Naive thymus-derived CD4-positive, alpha-beta T cell (primary cell): ENCODE data around the gene NPFFR1. TPM values are rescaled to one million over a fixed set of nuclear protein-coding genes. Genes with fewer than 3 reads are reported as not detected.

Experiments used
- ATAC-seq: fragments of 150-1000 bp; cut with Tn5 transposase; 2 replicates; pipeline ENCODE4 v1.10.0; 2021; ENCODE audit warnings: mild to moderate bottlenecking, moderate library complexity
- CTCF ChIA-PET: fragments of 350-600 bp; sonication (Branson Sonifier 250); formaldehyde crosslinking; loops from one replicate; lab custom pipeline; 2021; ENCODE audit warnings: antibody characterized with exemption; lab: Charles Lee
- POLR2A ChIA-PET: fragments of 350-600 bp; sonication (Branson Sonifier 250); formaldehyde crosslinking; loops from one replicate; lab custom pipeline; 2021; ENCODE audit warnings: antibody characterized with exemption, inconsistent platforms; lab: Charles Lee
- DNase-seq, 9 donors: peaks; one replicate each; pipeline versions ENCODE4 v3.0.0 to v3.0.0-alpha.2; 2020 to 2022; ENCODE audit warnings: mixed read lengths in 1 of 9
- H3K27ac ChIP-seq: one replicate; pipeline ENCODE4 v1.7.0; 2013; ENCODE audit warnings: mild to moderate bottlenecking, low read depth, low read length, moderate library complexity
- H3K27me3 ChIP-seq, 2 donors: one replicate each; pipeline ENCODE4 v1.7.0; 2013; ENCODE audit warnings: low read length in 2 of 2, mild to moderate bottlenecking in 2 of 2, moderate library complexity in 2 of 2; ENCODE audit not compliant: control insufficient read depth in 2 of 2, insufficient read depth in 2 of 2
- H3K36me3 ChIP-seq, 3 experiments: 1 replicate in 2 of 3; 2 replicates in 1 of 3; pipeline ENCODE4 v1.7.0; 2013; ENCODE audit warnings: low read length in 3 of 3, mild to moderate bottlenecking in 3 of 3, moderate library complexity in 1 of 3; ENCODE audit not compliant: insufficient read depth in 3 of 3, control insufficient read depth in 2 of 3
- H3K4me1 ChIP-seq, 2 donors: one replicate each; pipeline ENCODE4 v1.7.0; 2013; ENCODE audit warnings: low read length in 2 of 2, mild to moderate bottlenecking in 2 of 2, moderate library complexity in 1 of 2; ENCODE audit not compliant: control insufficient read depth in 2 of 2, insufficient read depth in 2 of 2
- H3K4me3 ChIP-seq: 2 replicates; pipeline ENCODE4 v1.7.0; 2013; ENCODE audit warnings: mild to moderate bottlenecking, low read length
- H3K9me3 ChIP-seq, 3 experiments: 1 replicate in 2 of 3; 2 replicates in 1 of 3; pipeline ENCODE4 v1.7.0; 2013; ENCODE audit warnings: low read length in 3 of 3; ENCODE audit not compliant: control insufficient read depth in 2 of 3
- H3K27ac Mint-ChIP-seq, 9 donors: one replicate each; pipeline ENCODE4 v1.8.0; 2020 to 2022; ENCODE audit warnings: mixed read lengths in 9 of 9, mild to moderate bottlenecking in 8 of 9, moderate library complexity in 5 of 9, inconsistent platforms in 2 of 9
- H3K27me3 Mint-ChIP-seq, 5 donors: one replicate each; pipeline ENCODE4 v1.8.0; 2021 to 2022; ENCODE audit warnings: mixed read lengths in 5 of 5, mild to moderate bottlenecking in 1 of 5
- H3K36me3 Mint-ChIP-seq, 5 donors: one replicate each; pipeline ENCODE4 v1.8.0; 2020 to 2022; ENCODE audit warnings: mixed read lengths in 5 of 5, mild to moderate bottlenecking in 3 of 5, inconsistent platforms in 1 of 5
- H3K4me1 Mint-ChIP-seq, 7 donors: one replicate each; pipeline ENCODE4 v1.8.0; 2020 to 2022; ENCODE audit warnings: mixed read lengths in 7 of 7, mild to moderate bottlenecking in 3 of 7, inconsistent platforms in 1 of 7
- H3K4me3 Mint-ChIP-seq, 10 donors: one replicate each; pipeline ENCODE4 v1.8.0; 2020 to 2022; ENCODE audit warnings: mild to moderate bottlenecking in 10 of 10, mixed read lengths in 10 of 10, moderate library complexity in 6 of 10, inconsistent platforms in 2 of 10
- H3K9me3 Mint-ChIP-seq, 11 donors: one replicate each; pipeline ENCODE4 v1.8.0; 2020 to 2022; ENCODE audit warnings: mixed read lengths in 11 of 11, mild to moderate bottlenecking in 4 of 11, inconsistent platforms in 1 of 11, moderate library complexity in 1 of 11
- intact Hi-C, 2 donors: fragments of 100-400 bp; cut with micrococcal nuclease; formaldehyde crosslinking; loops; one replicate each; pipeline ENCODE4 v1.15.1; 2023
- polyA plus RNA-seq, 2 donors: library from polyadenylated mRNA; unstranded; fragments of 300-500 nt; fragmentation: Illumina TruSeq; gene quantifications; one replicate each; pipeline ENCODE4 v1.2.3, GENCODE V29; 2021
- total RNA-seq, 6 experiments: library from RNA in 5 of 6; stranded (reverse) in 5 of 6; gene quantifications; 1 replicate in 5 of 6; 2 replicates in 1 of 6; pipeline ENCODE4 v1.2.3 and lab custom pipeline; 2021 to 2026

The NPFFR1 gene, protein sequence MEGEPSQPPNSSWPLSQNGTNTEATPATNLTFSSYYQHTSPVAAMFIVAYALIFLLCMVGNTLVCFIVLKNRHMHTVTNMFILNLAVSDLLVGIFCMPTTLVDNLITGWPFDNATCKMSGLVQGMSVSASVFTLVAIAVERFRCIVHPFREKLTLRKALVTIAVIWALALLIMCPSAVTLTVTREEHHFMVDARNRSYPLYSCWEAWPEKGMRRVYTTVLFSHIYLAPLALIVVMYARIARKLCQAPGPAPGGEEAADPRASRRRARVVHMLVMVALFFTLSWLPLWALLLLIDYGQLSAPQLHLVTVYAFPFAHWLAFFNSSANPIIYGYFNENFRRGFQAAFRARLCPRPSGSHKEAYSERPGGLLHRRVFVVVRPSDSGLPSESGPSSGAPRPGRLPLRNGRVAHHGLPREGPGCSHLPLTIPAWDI
- total RNA-seq, result under 1 TPM in 1 of 5 experiments, not detected in 4; 0.05 TPM
- polyA plus RNA-seq, result not detected
- not detected for total RNA-seq (lab: John Stamatoyannopoulos, UW)

DNA sequence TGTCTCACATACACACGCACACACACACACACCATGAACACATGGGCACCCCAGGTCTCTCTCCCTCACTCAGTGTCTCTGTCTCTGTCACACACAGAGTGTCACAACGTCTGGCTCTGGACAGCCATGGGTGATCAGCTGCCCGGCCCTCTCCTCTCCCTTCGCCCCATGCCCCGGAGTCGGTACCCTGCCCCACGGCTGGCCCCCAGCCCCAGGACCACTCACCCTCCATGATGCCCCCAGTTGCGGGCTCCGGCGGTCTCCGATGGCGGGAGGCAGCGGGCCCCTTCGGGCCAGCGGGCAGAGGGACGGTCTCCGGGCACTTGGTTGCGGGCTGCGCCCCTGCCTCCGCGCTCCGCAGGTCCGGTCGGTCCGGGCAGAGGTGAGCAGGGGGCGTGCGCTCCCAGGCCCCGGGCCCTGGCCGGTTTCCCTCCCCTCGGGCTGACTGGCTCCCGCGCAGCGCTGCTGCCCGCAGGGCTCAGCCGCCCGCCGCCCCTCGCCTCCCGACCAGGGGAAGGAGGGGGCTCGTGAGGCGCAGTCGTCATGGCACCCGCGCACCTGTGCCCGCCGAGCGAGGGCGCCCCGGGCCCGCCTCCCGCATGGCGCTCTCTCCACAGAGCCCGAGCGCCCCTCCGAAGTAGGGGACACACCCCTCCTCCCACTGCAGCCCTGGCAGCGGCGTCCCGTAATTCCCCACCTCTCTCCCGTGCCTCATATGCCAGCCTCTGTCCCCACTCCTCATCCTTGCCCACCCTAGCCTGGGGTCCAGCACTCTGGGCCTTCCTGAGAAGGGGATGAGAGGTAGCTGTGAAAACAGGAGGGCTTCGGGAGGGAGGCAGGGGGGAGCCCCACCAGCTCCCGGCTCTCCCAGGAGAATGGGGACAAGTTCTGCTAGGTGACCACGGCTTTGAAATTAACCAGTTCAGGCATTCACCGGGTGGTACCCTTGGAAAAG, at the start of gene NPFFR1:
NPFFR1 (minus strand) TSS at position 560 of the 955 bp plus-strand sequence; CDS start at position 232, 328 bp downstream.
- Histone ChIP-seq H3K9me3 (peaks cover 0 to 5% (median 0%) of the 10 kb centered on the region in 3 experiments), H3K4me3 (no peak within 1 kb of the TSS), H3K36me3 (no peaks in the 10 kb centered on the region), H3K4me1 (no peaks in the 10 kb centered on the region), H3K27ac (no peak within 1 kb of the TSS), H3K27me3 (peaks cover 0 to 17% of the 10 kb centered on the region in 2 donors)
- peak within 1 kb of the TSS in 2 of 10 donors; percentile 12 to 16 for H3K4me3 Mint-ChIP-seq
- intact Hi-C loops, result no loop called here
- ChIA-PET POLR2A (no interaction called here), CTCF (no interaction called here)
- no peak within 1 kb of the TSS for H3K27ac Mint-ChIP-seq
- H3K4me1 Mint-ChIP-seq, result peaks cover 0 to 2% (median 0%) of the 10 kb centered on the region in 7 donors
- no peak for DNase-seq
- H3K27me3 Mint-ChIP-seq, result peaks cover 54 to 71% (median 56%) of the 10 kb centered on the region in 5 donors
- ATAC-seq, result no peak
- peaks cover 0 to 8% (median 4%) of the 10 kb centered on the region in 11 donors for H3K9me3 Mint-ChIP-seq
- H3K36me3 Mint-ChIP-seq, result peaks cover 0 to 7% (median 0%) of the 10 kb centered on the region in 5 donors

DNA sequence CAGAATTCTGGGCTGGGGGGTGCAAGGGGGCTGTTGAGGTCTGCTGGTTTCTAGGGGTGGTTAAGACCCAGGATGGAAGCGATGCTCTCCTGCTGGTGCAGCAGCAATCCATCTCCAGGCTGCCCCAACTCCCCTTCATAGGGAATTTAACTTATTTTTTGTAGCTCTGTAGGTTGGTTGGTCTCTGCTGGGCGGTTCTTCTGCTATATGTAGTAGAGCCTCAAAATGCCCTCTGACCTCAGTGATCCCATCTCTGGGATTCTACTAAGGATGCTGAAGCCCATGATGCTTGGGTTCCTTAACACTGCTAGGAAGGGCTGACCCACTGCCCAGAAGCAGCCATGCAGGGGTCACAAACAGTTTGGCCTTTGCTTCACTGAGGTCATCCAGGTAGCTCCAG, 49.5 kb upstream of the NPFFR1 start:
- DNase-seq (no peak), ATAC-seq (no peak)
- no peak overlapping the region for H3K4me3 ChIP-seq
- Mint-ChIP-seq H3K4me3 (no peak overlapping the region), H3K4me1 (peaks cover 14 to 26% (median 21%) of the 10 kb centered on the region in 7 donors), H3K27me3 (peaks cover 0 to 3% (median 0%) of the 10 kb centered on the region in 5 donors), H3K36me3 (peaks cover 5 to 34% (median 22%) of the 10 kb centered on the region in 5 donors), H3K9me3 (peaks cover 0 to 18% (median 4%) of the 10 kb centered on the region in 11 donors), H3K27ac (no peak overlapping the region)
- H3K27me3 ChIP-seq, result no peaks in the 10 kb centered on the region
- no peaks in the 10 kb centered on the region for H3K9me3 ChIP-seq
- H3K27ac ChIP-seq, result no peak overlapping the region
- POLR2A ChIA-PET, result interaction anchor here (0.6 to 1.6 kb wide), 2 partner anchors 71 to 111 kb away, joined by 3 to 4 read pairs; partner anchors contain the start of gene EIF4EBP2
- intact Hi-C loops, result no loop called here
- H3K36me3 ChIP-seq, result no peaks in the 10 kb centered on the region
- peaks cover 9 to 19% of the 10 kb centered on the region in 2 donors for H3K4me1 ChIP-seq
- CTCF ChIA-PET, result no interaction called here

DNA sequence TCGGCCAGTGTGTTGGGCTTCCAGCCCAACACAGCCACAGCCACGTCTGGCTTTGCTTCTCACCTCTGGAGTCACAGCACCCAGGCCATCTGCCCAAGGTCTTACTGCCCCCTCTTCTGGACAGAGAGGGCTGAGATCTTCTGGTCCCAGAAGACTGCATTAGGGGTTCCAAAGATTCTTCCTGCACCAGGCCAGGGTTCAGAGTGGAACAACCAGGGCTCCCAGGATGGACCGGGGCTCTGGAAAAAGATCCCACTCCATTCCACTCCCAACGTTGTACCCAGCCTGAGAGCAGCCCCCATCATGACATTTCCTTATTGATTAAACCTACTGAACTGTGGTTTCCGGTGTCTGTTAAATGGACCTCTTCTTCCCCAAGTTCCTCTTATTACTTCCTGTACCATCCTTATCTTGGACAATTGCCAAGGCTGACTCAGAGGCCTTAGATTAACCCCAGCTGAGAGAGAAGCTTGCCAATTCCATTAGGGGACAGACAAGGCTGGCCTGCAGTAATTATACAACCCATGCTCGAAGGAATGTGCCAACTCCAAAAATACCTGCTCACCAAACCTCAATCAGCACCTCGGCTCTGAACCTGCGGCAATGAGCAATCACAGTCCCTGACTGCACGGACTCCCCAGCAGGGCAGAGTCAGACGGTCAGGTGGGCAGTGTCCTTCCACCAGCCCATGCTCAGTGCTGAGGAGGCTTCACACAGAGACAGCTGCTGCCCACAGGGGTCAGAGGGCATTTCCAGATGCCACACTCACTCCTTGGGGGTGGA, 47.9 kb upstream of the NPFFR1 start:
- H3K4me1 ChIP-seq, result peaks cover 9 to 19% of the 10 kb centered on the region in 2 donors
- Mint-ChIP-seq H3K36me3 (peaks cover 5 to 21% (median 18%) of the 10 kb centered on the region in 5 donors), H3K9me3 (peaks cover 0 to 17% (median 4%) of the 10 kb centered on the region in 11 donors), H3K27ac (peak overlapping the region in 3 of 9 donors; percentile 25 to 43 (median 29)), H3K4me1 (peaks cover 14 to 26% (median 20%) of the 10 kb centered on the region in 7 donors), H3K4me3 (peak overlapping the region in 4 of 10 donors; percentile 14 to 60 (median 26)), H3K27me3 (peaks cover 0 to 3% (median 0%) of the 10 kb centered on the region in 5 donors)
- ChIA-PET POLR2A (interaction anchor here (1.6 kb wide), 1 partner anchor 72 kb away, joined by 4 read pairs; the partner anchor contains the start of gene EIF4EBP2), CTCF (interaction anchor here (0.6 kb wide), 1 partner anchor 15 kb away, joined by 5 read pairs; no protein-coding TSS in a partner anchor)
- DNase-seq (peak in 3 of 9 donors; percentile 17 to 25 (median 22)), ATAC-seq (peak; percentile 85)
- H3K4me3 ChIP-seq, result no peak overlapping the region
- intact Hi-C loops, result no loop called here
- H3K36me3 ChIP-seq, result no peaks in the 10 kb centered on the region
- H3K27ac ChIP-seq, result no peak overlapping the region
- H3K9me3 ChIP-seq, result no peaks in the 10 kb centered on the region
- H3K27me3 ChIP-seq, result no peaks in the 10 kb centered on the region

DNA sequence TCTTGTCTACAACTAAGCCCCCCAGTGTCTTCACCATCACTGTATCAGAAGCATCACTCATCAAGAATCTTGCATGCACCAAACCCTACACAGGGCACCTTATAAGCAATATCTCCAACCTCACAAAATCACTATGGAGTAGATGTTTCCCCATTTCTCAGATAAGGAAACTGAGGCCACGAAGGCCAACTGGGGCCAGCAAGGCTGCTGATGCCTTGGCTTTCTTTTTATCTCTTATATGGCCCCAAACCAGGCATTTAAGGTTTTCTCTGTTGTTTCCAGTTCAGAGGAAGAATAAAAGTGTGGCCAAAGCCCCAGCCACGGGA, 47.3 kb upstream of the NPFFR1 start:
- no peak overlapping the region for H3K27ac ChIP-seq

DNA sequence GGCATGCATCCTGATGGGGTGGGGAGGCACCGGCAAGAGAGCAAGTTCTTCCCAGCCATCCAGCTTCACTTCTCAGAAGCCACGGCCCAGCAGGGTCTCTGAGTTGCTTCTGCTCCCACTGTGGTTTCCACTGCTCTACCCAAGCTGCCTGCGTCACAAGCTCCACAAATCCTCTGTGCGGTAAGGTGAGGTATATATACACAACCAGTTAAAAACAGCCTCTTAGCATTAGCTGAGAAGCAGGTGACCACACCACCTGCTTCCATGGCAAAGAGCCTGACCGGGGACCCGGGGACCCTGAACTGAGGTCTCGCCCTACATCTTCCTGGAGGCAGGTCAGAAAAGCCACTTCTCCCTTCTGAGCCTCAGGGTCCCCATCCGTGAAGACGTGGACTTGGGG, 46.9 kb upstream of the NPFFR1 start:
- DNase-seq (no peak), ATAC-seq (no peak)
- ChIA-PET POLR2A (no interaction called here), CTCF (no interaction called here)
- no peak overlapping the region for H3K4me3 ChIP-seq
- H3K27ac ChIP-seq, result no peak overlapping the region
- Mint-ChIP-seq H3K4me1 (peaks cover 14 to 29% (median 21%) of the 10 kb centered on the region in 7 donors), H3K27ac (no peak overlapping the region), H3K4me3 (no peak overlapping the region), H3K9me3 (peaks cover 0 to 7% (median 0%) of the 10 kb centered on the region in 11 donors), H3K27me3 (peaks cover 0 to 3% (median 0%) of the 10 kb centered on the region in 5 donors), H3K36me3 (peaks cover under 1 to 13% (median 8%) of the 10 kb centered on the region in 5 donors)
- H3K9me3 ChIP-seq, result no peaks in the 10 kb centered on the region
- H3K36me3 ChIP-seq, result no peaks in the 10 kb centered on the region
- peaks cover 9 to 19% of the 10 kb centered on the region in 2 donors for H3K4me1 ChIP-seq
- no peaks in the 10 kb centered on the region for H3K27me3 ChIP-seq
- intact Hi-C loops, result no loop called here

More for the DNA sequence above, 47.3 kb upstream of the NPFFR1 start:
- Mint-ChIP-seq H3K9me3 (peaks cover 0 to 11% (median 0%) of the 10 kb centered on the region in 11 donors), H3K36me3 (peaks cover 5 to 17% (median 12%) of the 10 kb centered on the region in 5 donors), H3K27ac (no peak overlapping the region), H3K4me1 (peaks cover 14 to 26% (median 21%) of the 10 kb centered on the region in 7 donors), H3K4me3 (peak overlapping the region in 1 of 10 donors; percentile 25), H3K27me3 (peaks cover 0 to 3% (median 0%) of the 10 kb centered on the region in 5 donors)
- CTCF ChIA-PET, result no interaction called here
- intact Hi-C loops, result no loop called here
- DNase-seq (no peak), ATAC-seq (no peak)
- Histone ChIP-seq H3K4me3 (no peak overlapping the region), H3K27me3 (no peaks in the 10 kb centered on the region), H3K9me3 (no peaks in the 10 kb centered on the region), H3K4me1 (peaks cover 9 to 19% of the 10 kb centered on the region in 2 donors), H3K36me3 (no peaks in the 10 kb centered on the region)
- POLR2A ChIA-PET, result no interaction called here
